Measurements from ENCODE around the gene ARHGAP28.

Gene ARHGAP28, protein sequence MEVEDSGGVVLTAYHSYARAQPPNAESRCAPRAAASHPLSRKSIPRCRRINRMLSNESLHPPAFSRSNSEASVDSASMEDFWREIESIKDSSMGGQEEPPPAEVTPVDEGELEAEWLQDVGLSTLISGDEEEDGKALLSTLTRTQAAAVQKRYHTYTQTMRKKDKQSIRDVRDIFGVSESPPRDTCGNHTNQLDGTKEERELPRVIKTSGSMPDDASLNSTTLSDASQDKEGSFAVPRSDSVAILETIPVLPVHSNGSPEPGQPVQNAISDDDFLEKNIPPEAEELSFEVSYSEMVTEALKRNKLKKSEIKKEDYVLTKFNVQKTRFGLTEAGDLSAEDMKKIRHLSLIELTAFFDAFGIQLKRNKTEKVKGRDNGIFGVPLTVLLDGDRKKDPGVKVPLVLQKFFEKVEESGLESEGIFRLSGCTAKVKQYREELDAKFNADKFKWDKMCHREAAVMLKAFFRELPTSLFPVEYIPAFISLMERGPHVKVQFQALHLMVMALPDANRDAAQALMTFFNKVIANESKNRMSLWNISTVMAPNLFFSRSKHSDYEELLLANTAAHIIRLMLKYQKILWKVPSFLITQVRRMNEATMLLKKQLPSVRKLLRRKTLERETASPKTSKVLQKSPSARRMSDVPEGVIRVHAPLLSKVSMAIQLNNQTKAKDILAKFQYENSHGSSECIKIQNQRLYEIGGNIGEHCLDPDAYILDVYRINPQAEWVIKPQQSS

DNA sequence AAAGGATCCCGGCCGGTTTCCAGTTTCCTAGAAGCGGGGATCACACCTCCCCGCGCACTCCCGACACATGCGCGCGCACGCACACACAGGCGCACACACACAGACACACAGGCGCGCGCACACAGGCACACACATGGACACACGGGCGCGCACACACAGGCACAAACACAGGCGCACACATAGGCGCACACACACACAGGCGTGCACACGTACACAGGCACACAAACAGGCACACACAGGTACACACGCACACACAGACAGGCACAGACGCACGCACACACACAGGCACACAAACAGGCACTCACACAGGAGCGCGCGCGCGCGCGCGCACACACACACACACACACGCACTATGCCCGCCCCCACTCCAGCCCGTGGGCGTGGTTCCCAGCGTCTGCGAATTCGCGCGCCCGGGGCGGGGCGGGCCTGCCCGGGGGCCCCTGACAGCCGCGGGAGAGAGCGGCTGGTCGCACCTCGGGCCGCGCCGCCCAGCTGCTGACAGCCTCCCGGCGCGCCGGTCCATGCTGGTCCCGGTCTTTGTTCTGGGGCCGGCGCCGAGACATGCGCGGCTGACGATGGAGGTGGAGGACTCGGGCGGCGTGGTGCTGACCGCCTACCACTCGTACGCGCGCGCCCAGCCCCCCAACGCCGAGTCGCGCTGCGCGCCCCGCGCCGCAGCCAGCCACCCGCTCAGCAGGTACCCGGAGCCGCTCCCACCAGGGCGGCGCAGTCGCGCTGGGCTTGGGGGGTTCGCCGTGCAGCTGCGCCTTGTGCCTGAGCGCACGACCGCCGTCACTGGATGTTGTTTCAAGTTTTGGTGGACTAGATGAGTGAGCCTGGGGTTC is at the start of gene ARHGAP28:
TSS of gene ARHGAP28 (plus strand) at position 470 of the 845 bp plus-strand sequence. CDS start at position 576, 106 bp downstream.
- TF ChIP-seq CTCF (IDR thresholded peaks at IDR 0.05; ENCODE audit: insufficient read depth, low read depth, low read length, missing control alignments), result no peak
- peak; percentile 58 for DNase-seq (ENCODE audit: low read depth)

GRCh38 chr18:6681331-6681875 is 48.1 kb upstream of the ARHGAP28 start:
- no peak for DNase-seq (ENCODE audit: low read depth)
- H3K4me3 ChIP-seq (ENCODE audit: low read depth, low read length), result no peak overlapping the region
- TF ChIP-seq CTCF (IDR thresholded peaks at IDR 0.05; ENCODE audit: insufficient read depth, low read depth, low read length, missing control alignments), result no peak

More for the DNA sequence above, at the start of gene ARHGAP28:
- peak within 1 kb of the TSS; percentile 39 for H3K4me3 ChIP-seq (ENCODE audit: low read depth, low read length)

DNA sequence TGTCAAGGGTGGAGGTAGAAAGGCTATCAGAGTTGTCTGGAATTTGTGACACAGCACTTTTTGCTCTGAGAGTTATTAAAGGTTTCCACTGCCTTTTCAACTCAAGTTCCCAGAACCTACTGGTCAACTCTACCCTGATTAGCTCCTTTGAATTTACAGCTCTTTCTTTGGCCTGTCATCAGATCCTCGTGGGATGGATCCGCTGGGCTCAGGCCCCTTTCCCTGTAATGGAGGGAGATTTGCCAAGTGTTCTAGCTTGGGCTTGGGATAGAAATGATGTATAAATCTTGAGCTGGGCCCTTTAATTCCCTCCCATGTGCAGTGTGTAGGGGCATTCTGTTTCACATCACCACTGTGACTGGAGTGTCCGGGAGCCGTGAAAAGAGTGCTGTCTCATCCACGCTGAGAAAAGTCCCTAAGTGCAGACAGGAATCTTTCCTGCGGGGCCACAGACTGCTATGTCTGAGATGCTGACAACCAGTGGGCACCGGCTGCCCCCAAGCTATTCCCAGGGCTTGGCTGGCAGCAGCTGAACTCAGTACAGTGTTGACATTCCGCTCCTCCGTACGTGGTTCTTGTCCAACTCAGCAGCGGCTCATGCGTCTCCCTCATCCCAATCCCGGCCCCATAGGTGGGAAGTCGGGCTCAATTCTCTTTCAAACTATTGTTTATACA is 46.9 kb upstream of the ARHGAP28 start:
- no peak for TF ChIP-seq CTCF (IDR thresholded peaks at IDR 0.05; ENCODE audit: insufficient read depth, low read depth, low read length, missing control alignments)

GRCh38 chr18:6683112-6683876 is 46.2 kb upstream of the ARHGAP28 start:
- DNase-seq (ENCODE audit: low read depth), result no peak
- no peak for TF ChIP-seq CTCF (IDR thresholded peaks at IDR 0.05; ENCODE audit: insufficient read depth, low read depth, low read length, missing control alignments)
- no peak overlapping the region for H3K4me3 ChIP-seq (ENCODE audit: low read depth, low read length)

More for the DNA sequence above, 46.9 kb upstream of the ARHGAP28 start:
- no peak overlapping the region for H3K4me3 ChIP-seq (ENCODE audit: low read depth, low read length)
- no peak for DNase-seq (ENCODE audit: low read depth)

DNA sequence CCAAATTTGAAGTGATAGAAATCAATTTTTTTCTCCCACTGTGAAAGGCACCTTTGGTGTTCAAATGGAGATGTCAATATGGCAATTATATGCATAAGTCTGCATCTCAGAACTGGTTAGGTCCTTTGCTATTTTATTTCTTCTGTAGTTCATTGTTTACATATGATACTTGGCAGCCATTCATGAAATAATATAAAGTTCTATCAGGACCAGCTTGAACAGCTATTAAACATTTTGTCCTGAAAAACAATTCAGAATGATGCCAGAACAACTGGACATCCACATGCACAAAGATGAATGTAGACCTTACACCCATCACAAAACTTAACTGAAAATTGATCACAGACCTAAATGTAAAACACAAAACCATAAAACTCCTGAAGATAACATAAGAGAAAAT is 41.8 kb upstream of the ARHGAP28 start:
- TF ChIP-seq CTCF (IDR thresholded peaks at IDR 0.05; ENCODE audit: insufficient read depth, low read depth, low read length, missing control alignments), result no peak
- no peak for DNase-seq (ENCODE audit: low read depth)
- no peak overlapping the region for H3K4me3 ChIP-seq (ENCODE audit: low read depth, low read length)
